HCT116 (cell line): ENCODE results near the gene HMX3. TPM values are rescaled to one million over a fixed set of nuclear protein-coding genes. Genes with fewer than 3 reads are reported as not detected.

ENCODE experiments used
- ATAC-seq: fragments of 200-7000 bp; cut with Tn5 transposase; 2 replicates; pipeline ENCODE4 v1.9.1; 2020; ENCODE audit warnings: mild to moderate bottlenecking, moderate library complexity
- BruUV-seq: library from RNA; stranded (reverse); fragments of 400-500 nt; replicated peaks from 2 replicates; lab custom pipeline; 2021; lab: Mats Ljungman, UMichigan
- CTCF ChIA-PET: fragments of 300-600 bp; sonication (Branson Sonifier 250); formaldehyde crosslinking; loops from one replicate; lab custom pipeline; 2021; ENCODE audit warnings: antibody characterized with exemption; lab: Charles Lee
- POLR2A ChIA-PET: fragments of 300-600, 350-600 bp; sonication (Branson Sonifier 250); formaldehyde crosslinking; loops from one replicate; lab custom pipeline; 2021; ENCODE audit warnings: antibody characterized with exemption; lab: Charles Lee
- RAD21 ChIA-PET, 2 experiments: fragments of 300-600 bp; sonication (Branson Sonifier 250); formaldehyde crosslinking; loops; one replicate each; lab custom pipeline; 2023; ENCODE audit warnings: low total read pairs in 2 of 2; ENCODE audit not compliant: uncharacterized antibody in 2 of 2, unreplicated experiment in 2 of 2, low non-redundant PET in 1 of 2; lab: Charles Lee
- DNase-seq: peaks from one replicate; pipeline ENCODE4 v3.0.0-alpha.2; 2010; ENCODE audit warnings: low read depth, low spot score
- H2AFZ ChIP-seq: fragments of 200-600 bp; shearing (Covaris generic), sonication (generic); 2 replicates; pipeline ENCODE4 v1.6.1; 2017; ENCODE audit warnings: low read depth, mixed run types, mixed read lengths, antibody characterized with exemption, low read length; ENCODE audit not compliant: poor library complexity, severe bottlenecking
- H3K27ac ChIP-seq: 2 replicates; pipeline ENCODE4 v1.5.1; 2012; ENCODE audit warnings: low read depth, low read length
- H3K27me3 ChIP-seq: fragments of 200-600 bp; sonication (generic); 2 replicates; pipeline ENCODE4 v1.6.1; 2016; ENCODE audit warnings: mixed run types, low read length, mixed read lengths; ENCODE audit not compliant: insufficient read depth
- H3K36me3 ChIP-seq, 2 experiments: fragments of 200-500 bp in 1 of 2; fragments of 200-600 bp in 1 of 2; sonication (Bioruptor generic) in 1 of 2; sonication (generic) in 1 of 2; 2 replicates each; pipeline versions ENCODE4 v1.5.1 to v1.6.1; 2014 to 2016; ENCODE audit warnings: low read length in 2 of 2, inconsistent platforms in 1 of 2, mixed read lengths in 1 of 2, mixed run types in 1 of 2; ENCODE audit not compliant: insufficient read depth in 2 of 2, control insufficient read depth in 1 of 2
- H3K4me1 ChIP-seq, 2 experiments: fragments of 200-600 bp in 1 of 2; sonication (generic) in 1 of 2; 2 replicates each; pipeline versions ENCODE4 v1.5.1 to v1.6.1; 2012 to 2017; ENCODE audit warnings: low read length in 2 of 2, inconsistent platforms in 1 of 2, mild to moderate bottlenecking in 1 of 2, mixed read lengths in 1 of 2, mixed run types in 1 of 2, moderate library complexity in 1 of 2; ENCODE audit not compliant: insufficient read depth in 2 of 2, control insufficient read depth in 1 of 2
- H3K4me2 ChIP-seq: fragments of 200-600 bp; sonication (generic); 2 replicates; pipeline ENCODE4 v1.6.1; 2017; ENCODE audit warnings: mixed run types, low read length, mixed read lengths
- H3K4me3 ChIP-seq, 2 experiments: fragments of 200-600 bp in 1 of 2; sonication (generic) in 1 of 2; replicated peaks in 1 of 2; 2 replicates each; pipeline ENCODE4 v1.5.1; 2011 to 2016; ENCODE audit warnings: low read length in 2 of 2, control low read depth in 1 of 2, low read depth in 1 of 2, mild to moderate bottlenecking in 1 of 2, mixed read lengths in 1 of 2, mixed run types in 1 of 2
- H3K79me2 ChIP-seq: fragments of 200-600 bp; sonication (generic); 2 replicates; pipeline ENCODE4 v1.6.1; 2017; ENCODE audit warnings: mild to moderate bottlenecking, mixed run types, low read length, moderate library complexity, mixed read lengths; ENCODE audit not compliant: insufficient read depth
- H3K9ac ChIP-seq: fragments of 200-600 bp; sonication (generic); 2 replicates; pipeline ENCODE4 v1.6.1; 2016; ENCODE audit warnings: low read length, mixed read lengths
- H3K9me2 ChIP-seq: fragments of 200-600 bp; sonication (generic), shearing (Covaris generic); 2 replicates; pipeline ENCODE4 v1.6.1; 2017; ENCODE audit warnings: mixed run types, mild to moderate bottlenecking, moderate library complexity; ENCODE audit not compliant: insufficient read depth
- H3K9me3 ChIP-seq, 2 experiments: fragments of 200-500 bp in 1 of 2; fragments of 200-600 bp in 1 of 2; sonication (Bioruptor generic) in 1 of 2; sonication (generic) in 1 of 2; 2 replicates each; pipeline ENCODE4 v1.6.1; 2014 to 2017; ENCODE audit warnings: low read length in 2 of 2, mixed read lengths in 2 of 2, inconsistent platforms in 1 of 2, low read depth in 1 of 2, mild to moderate bottlenecking in 1 of 2, mixed run types in 1 of 2, moderate library complexity in 1 of 2; ENCODE audit not compliant: control insufficient read depth in 1 of 2, insufficient read depth in 1 of 2
- H4K20me1 ChIP-seq: fragments of 200-600 bp; sonication (generic), shearing (Covaris generic); 2 replicates; pipeline ENCODE4 v1.6.1; 2017; ENCODE audit warnings: mixed run types, mild to moderate bottlenecking, moderate library complexity; ENCODE audit not compliant: insufficient read depth
- CEBPB ChIP-seq: IDR thresholded peaks from 2 replicates; pipeline ENCODE4 v1.6.1; 2012; ENCODE audit warnings: low read depth
- EGR1 ChIP-seq: IDR thresholded peaks from 2 replicates; pipeline ENCODE4 v1.6.1; 2012; ENCODE audit warnings: low read depth
- ELF1 ChIP-seq: IDR thresholded peaks from 2 replicates; pipeline ENCODE4 v1.6.1; 2012; ENCODE audit warnings: low read depth, borderline replicate concordance
- EZH2phosphoT487 ChIP-seq: fragments of 200-600 bp; IDR thresholded peaks from 2 replicates; pipeline ENCODE4 v1.6.1; 2018; ENCODE audit warnings: antibody characterized with exemption, borderline replicate concordance
- FOSL1 ChIP-seq: IDR thresholded peaks from 2 replicates; pipeline ENCODE4 v1.6.1; 2012; ENCODE audit warnings: low read depth
- JUND ChIP-seq: IDR thresholded peaks from 2 replicates; pipeline ENCODE4 v1.6.1; 2012
- POLR2A ChIP-seq: IDR thresholded peaks from 2 replicates; pipeline ENCODE4 v1.7.0; 2011; ENCODE audit warnings: borderline replicate concordance; ENCODE audit not compliant: insufficient read depth, insufficient read length; ENCODE audit errors: extremely low read depth
- RAD21 ChIP-seq: IDR thresholded peaks from 2 replicates; pipeline ENCODE4 v1.6.1; 2012; ENCODE audit warnings: low read depth, mild to moderate bottlenecking
- SIN3A ChIP-seq: IDR thresholded peaks from 2 replicates; pipeline ENCODE4 v1.6.1; 2012; ENCODE audit warnings: low read depth
- SP1 ChIP-seq: IDR thresholded peaks from 2 replicates; pipeline ENCODE4 v1.6.1; 2012; ENCODE audit warnings: low read depth
- SRF ChIP-seq: IDR thresholded peaks from 2 replicates; pipeline ENCODE4 v1.6.1; 2012; ENCODE audit warnings: low read depth
- TCF7L2 ChIP-seq: IDR thresholded peaks from 2 replicates; pipeline ENCODE4 v1.7.0; 2011; ENCODE audit warnings: borderline replicate concordance, inconsistent platforms; ENCODE audit not compliant: insufficient read depth, insufficient read length; ENCODE audit errors: extremely low read depth
- ZFX ChIP-seq: fragments of 450-650 bp; IDR thresholded peaks from 2 replicates; pipeline ENCODE4 v1.6.1; 2017
- ZNF274 ChIP-seq: fragments of 200-500 bp; sonication (Bioruptor generic); IDR thresholded peaks from 2 replicates; pipeline ENCODE4 v1.6.1; 2014; ENCODE audit warnings: mild to moderate bottlenecking, low read depth, low read length, inconsistent platforms
- intact Hi-C: fragments of 100-400 bp; cut with micrococcal nuclease; formaldehyde crosslinking; loops from 2 replicates; pipeline ENCODE4 v1.10.0; 2022
- total RNA-seq: library from RNA; stranded (reverse); gene quantifications from one replicate; pipeline ENCODE4 v1.2.1, GENCODE V29; 2021; ENCODE audit not compliant: unreplicated experiment
- TF ChIP-seq, protein P1 (sequence below): IDR thresholded peaks from 2 replicates; pipeline ENCODE4 v1.6.1; 2012
- TF ChIP-seq, protein P2 (sequence below), 3 experiments: fragments of 200-600 bp in 1 of 3; sonication (generic) in 1 of 3; IDR thresholded peaks in 2 of 3; conservative IDR thresholded peaks in 1 of 3; 2 replicates each; pipeline ENCODE4 v1.5.1; 2012 to 2017; ENCODE audit warnings: low read depth in 2 of 3, low read length in 2 of 3, antibody characterized with exemption in 1 of 3, borderline replicate concordance in 1 of 3, control low read depth in 1 of 3, mild to moderate bottlenecking in 1 of 3, mixed read lengths in 1 of 3, mixed run types in 1 of 3, moderate library complexity in 1 of 3; ENCODE audit not compliant: insufficient read depth in 1 of 3
- TF ChIP-seq, protein P3 (sequence below): IDR thresholded peaks from 2 replicates; pipeline ENCODE4 v1.6.1; 2012

HMX3 gene
- total RNA-seq, 1 experiment from 2014 or later = not detected

DNA sequence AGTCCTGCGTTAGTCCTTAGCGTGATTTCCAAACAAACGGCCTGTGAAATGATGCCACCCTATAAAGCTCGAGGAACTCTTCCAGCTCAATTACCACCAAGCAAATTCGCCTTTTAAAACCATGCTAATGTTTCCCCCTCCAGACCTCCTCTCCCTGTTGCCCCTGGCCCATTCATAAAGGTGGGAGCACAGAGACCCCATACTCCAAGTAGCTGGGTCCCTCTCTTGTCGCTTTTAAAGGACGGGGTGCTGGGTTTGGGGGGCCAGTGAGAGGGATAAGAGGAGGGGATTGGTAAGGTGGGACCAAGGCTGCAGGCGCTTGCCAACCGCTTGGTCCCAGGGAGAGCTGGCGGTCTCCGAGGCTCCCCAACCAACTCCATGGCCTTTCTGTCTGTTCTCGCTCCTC is 13.4 kb downstream of the HMX3 start:
- ChIA-PET POLR2A (no interaction called here), CTCF (no interaction called here), RAD21 (no interaction called here)
- H3K4me3 ChIP-seq = no peak overlapping the region
- TF ChIP-seq EZH2phosphoT487 = no peak
- no peak for TF ChIP-seq SIN3A
- TF ChIP-seq SRF = no peak
- no peak for TF ChIP-seq ZFX
- TF ChIP-seq ELF1 = no peak
- TF ChIP-seq CEBPB = no peak
- no peak for TF ChIP-seq FOSL1
- no peak for TF ChIP-seq ZNF274
- TF ChIP-seq RAD21 = no peak
- no peak for TF ChIP-seq POLR2A
- H3K27ac ChIP-seq = no peak overlapping the region
- H3K9ac ChIP-seq = no peak overlapping the region
- H3K4me2 ChIP-seq = no peak overlapping the region
- DNase-seq (no peak), ATAC-seq (no peak)
- intact Hi-C loops = no loop called here
- H3K79me2 ChIP-seq = no peaks in the 10 kb centered on the region
- H2AFZ ChIP-seq = no peak overlapping the region
- BruUV-seq = no TSS peak
- no peaks in the 10 kb centered on the region for H3K9me2 ChIP-seq
- no peaks in the 10 kb centered on the region for H3K27me3 ChIP-seq
- H3K4me1 ChIP-seq = peaks cover 0 to 6% of the 10 kb centered on the region in 2 experiments; a peak in 3 of 4 replicates
- H4K20me1 ChIP-seq = no peaks in the 10 kb centered on the region
- H3K36me3 ChIP-seq = no peaks in the 10 kb centered on the region
- no peaks in the 10 kb centered on the region for H3K9me3 ChIP-seq

DNA sequence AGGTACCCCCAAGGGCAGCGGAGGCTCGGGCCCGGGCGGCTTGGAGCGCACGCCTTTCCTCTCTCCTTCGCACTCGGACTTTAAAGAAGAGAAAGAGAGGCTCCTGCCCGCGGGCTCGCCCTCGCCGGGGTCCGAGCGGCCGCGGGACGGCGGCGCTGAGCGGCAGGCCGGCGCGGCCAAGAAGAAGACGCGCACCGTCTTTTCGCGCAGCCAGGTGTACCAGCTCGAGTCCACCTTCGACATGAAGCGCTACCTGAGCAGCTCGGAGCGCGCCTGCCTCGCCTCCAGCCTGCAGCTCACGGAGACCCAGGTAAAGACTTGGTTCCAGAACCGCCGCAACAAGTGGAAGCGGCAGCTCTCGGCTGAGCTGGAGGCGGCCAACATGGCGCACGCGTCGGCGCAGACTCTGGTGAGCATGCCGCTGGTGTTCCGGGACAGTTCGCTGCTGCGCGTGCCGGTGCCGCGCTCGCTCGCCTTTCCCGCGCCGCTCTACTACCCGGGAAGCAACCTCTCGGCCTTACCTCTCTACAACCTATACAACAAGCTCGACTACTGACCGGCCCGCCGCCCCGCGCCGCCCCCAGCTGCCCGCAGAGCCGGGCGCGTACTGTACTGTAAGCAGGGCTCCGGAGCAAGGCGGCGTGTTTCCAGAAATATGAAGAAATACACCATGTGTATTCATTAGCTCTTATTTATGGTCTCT is 13.9 kb downstream of the HMX3 start:
- Histone ChIP-seq H3K4me3 (no peak overlapping the region), H3K79me2 (peaks cover 5% of the 10 kb centered on the region), H3K4me1 (peaks cover 0 to 6% of the 10 kb centered on the region in 2 experiments; a peak in 3 of 4 replicates), H3K4me2 (no peak overlapping the region), H4K20me1 (no peaks in the 10 kb centered on the region), H3K27me3 (no peaks in the 10 kb centered on the region), H3K36me3 (no peaks in the 10 kb centered on the region; a peak in 1 of 4 replicates), H3K9ac (no peak overlapping the region), H3K9me3 (no peaks in the 10 kb centered on the region), H3K27ac (no peak overlapping the region), H3K9me2 (no peaks in the 10 kb centered on the region), H2AFZ (no peak overlapping the region)
- ChIA-PET RAD21 (no interaction called here), CTCF (no interaction called here), POLR2A (no interaction called here)
- ATAC-seq (no peak), DNase-seq (no peak)
- intact Hi-C loops = no loop called here
- no peak for TF ChIP-seq TCF7L2
- TF ChIP-seq, protein P1, sequence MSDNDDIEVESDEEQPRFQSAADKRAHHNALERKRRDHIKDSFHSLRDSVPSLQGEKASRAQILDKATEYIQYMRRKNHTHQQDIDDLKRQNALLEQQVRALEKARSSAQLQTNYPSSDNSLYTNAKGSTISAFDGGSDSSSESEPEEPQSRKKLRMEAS = no peak
- no peak for TF ChIP-seq EGR1
- TF ChIP-seq, protein P2, sequence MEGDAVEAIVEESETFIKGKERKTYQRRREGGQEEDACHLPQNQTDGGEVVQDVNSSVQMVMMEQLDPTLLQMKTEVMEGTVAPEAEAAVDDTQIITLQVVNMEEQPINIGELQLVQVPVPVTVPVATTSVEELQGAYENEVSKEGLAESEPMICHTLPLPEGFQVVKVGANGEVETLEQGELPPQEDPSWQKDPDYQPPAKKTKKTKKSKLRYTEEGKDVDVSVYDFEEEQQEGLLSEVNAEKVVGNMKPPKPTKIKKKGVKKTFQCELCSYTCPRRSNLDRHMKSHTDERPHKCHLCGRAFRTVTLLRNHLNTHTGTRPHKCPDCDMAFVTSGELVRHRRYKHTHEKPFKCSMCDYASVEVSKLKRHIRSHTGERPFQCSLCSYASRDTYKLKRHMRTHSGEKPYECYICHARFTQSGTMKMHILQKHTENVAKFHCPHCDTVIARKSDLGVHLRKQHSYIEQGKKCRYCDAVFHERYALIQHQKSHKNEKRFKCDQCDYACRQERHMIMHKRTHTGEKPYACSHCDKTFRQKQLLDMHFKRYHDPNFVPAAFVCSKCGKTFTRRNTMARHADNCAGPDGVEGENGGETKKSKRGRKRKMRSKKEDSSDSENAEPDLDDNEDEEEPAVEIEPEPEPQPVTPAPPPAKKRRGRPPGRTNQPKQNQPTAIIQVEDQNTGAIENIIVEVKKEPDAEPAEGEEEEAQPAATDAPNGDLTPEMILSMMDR (IDR thresholded peaks at IDR 0.05 in 2 of 3, conservative IDR thresholded peaks at IDR 0.05 in 1 of 3; ENCODE audit: borderline replicate concordance in 1 of 3, insufficient read depth in 1 of 3, low read depth in 2 of 3, low read length in 2 of 3) = no peak
- no peak for TF ChIP-seq JUND
- TF ChIP-seq, protein P3, sequence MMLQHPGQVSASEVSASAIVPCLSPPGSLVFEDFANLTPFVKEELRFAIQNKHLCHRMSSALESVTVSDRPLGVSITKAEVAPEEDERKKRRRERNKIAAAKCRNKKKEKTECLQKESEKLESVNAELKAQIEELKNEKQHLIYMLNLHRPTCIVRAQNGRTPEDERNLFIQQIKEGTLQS = no peak
- no peak for TF ChIP-seq SP1
- TF ChIP-seq CEBPB = no peak
- no peak for TF ChIP-seq FOSL1
- no peak for TF ChIP-seq ELF1
- no TSS peak for BruUV-seq
